OCI-LY7 (cell line): ENCODE data around the gene ARMC9.

Experiments used
- CTCF ChIP-seq: fragments of 200-600 bp; sonication (generic); conservative IDR thresholded peaks from 2 replicates; pipeline ENCODE4 v1.5.1; 2014; ENCODE audit warnings: mild to moderate bottlenecking, antibody characterized with exemption, low read length, moderate library complexity, mixed read lengths
- EZH2phosphoT487 ChIP-seq: fragments of 200-600 bp; sonication (generic); IDR thresholded peaks from 2 replicates; pipeline ENCODE4 v1.6.1; 2018; ENCODE audit warnings: low read depth, borderline replicate concordance, mild to moderate bottlenecking, mixed run types, antibody characterized with exemption, low read length, moderate library complexity, mixed read lengths

DNA sequence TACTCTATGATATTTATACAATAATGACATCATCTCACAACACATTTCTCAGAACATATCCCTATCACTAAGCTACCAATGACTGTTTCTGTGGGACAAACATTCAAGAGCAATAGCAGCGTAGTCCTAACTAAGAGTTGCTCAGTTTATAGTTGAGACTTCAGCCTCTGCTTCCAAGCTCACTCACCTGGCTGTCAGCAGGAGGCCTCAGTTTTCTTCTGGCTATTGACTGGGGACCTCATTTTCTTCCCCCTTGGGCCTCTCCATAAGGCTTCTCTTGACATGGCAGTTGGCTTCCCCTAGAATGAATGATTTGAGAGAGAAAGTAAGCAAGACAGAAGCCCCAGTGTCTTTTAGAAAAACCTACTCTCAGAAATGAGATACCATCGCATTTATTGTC, 85.9 kb downstream of the ARMC9 start:
- TF ChIP-seq CTCF: no peak
- no peak for TF ChIP-seq EZH2phosphoT487
